Transverse colon (tissue), 4 donors: ENCODE measurements around the gene ADAMTSL4. TPM values are rescaled to one million over a fixed set of nuclear protein-coding genes. Genes with fewer than 3 reads are reported as not detected.

Experiments
- DNase-seq: peaks from one replicate; pipeline ENCODE4 v3.0.0-alpha.2; 2019
- H3K27ac ChIP-seq, 4 donors: fragments of 200-600 bp; sonication (generic); 2 replicates each; pipeline ENCODE4 v1.5.1; 2016 to 2018; ENCODE audit warnings: inconsistent platforms in 4 of 4
- H3K27me3 ChIP-seq: fragments of 200-600 bp; sonication (generic); 2 replicates; pipeline ENCODE4 v1.5.1; 2017; ENCODE audit warnings: inconsistent platforms
- H3K36me3 ChIP-seq, 4 donors: fragments of 200-600 bp; sonication (generic); 2 replicates each; pipeline ENCODE4 v1.5.1; 2017 to 2019; ENCODE audit warnings: inconsistent platforms in 4 of 4
- H3K4me1 ChIP-seq, 4 donors: fragments of 200-600 bp; sonication (generic); 2 replicates each; pipeline ENCODE4 v1.5.1; 2017 to 2020; ENCODE audit warnings: inconsistent platforms in 4 of 4
- H3K4me3 ChIP-seq, 4 donors: fragments of 200-600 bp; sonication (generic); 1 replicate in 1 of 4; 2 replicates in 3 of 4; pipeline versions ENCODE4 v1.5.1 to v1.6.1; 2017 to 2019; ENCODE audit warnings: inconsistent platforms in 4 of 4
- H3K9me3 ChIP-seq, 2 donors: fragments of 200-600 bp; sonication (generic); 2 replicates each; pipeline ENCODE4 v1.5.1; 2017 to 2019; ENCODE audit warnings: inconsistent platforms in 2 of 2
- CTCF ChIP-seq, 5 experiments: fragments of 200-600 bp in 3 of 5; fragments of 450-650 bp in 2 of 5; sonication (generic) in 3 of 5; IDR thresholded peaks; 1 replicate in 2 of 5; 2 replicates in 3 of 5; pipeline ENCODE4 v1.5.1; 2016 to 2017; ENCODE audit warnings: antibody characterized with exemption in 5 of 5, inconsistent platforms in 3 of 5, mild to moderate bottlenecking in 2 of 5, moderate library complexity in 1 of 5
- EP300 ChIP-seq: sonication (generic); formaldehyde crosslinking; IDR thresholded peaks from one replicate; pipeline ENCODE4 v1.6.1; 2017; ENCODE audit warnings: antibody characterized with exemption, low read depth
- POLR2A ChIP-seq: fragments of 450-650 bp; IDR thresholded peaks from one replicate; pipeline ENCODE4 v1.6.1; 2016; ENCODE audit warnings: antibody characterized with exemption, mild to moderate bottlenecking, moderate library complexity
- POLR2AphosphoS5 ChIP-seq, 3 donors: sonication (generic); formaldehyde crosslinking; IDR thresholded peaks; one replicate each; pipeline ENCODE4 v1.6.1; 2016; ENCODE audit warnings: antibody characterized with exemption in 3 of 3
- whole genome bisulfite sequencing, 2 donors: methylation state at CpG; one replicate each; pipeline ENCODE4 v1.1.5; 2018; ENCODE audit warnings: low coverage in 1 of 2; 5-methylcytosine and 5-hydroxymethylcytosine counted together
- in situ Hi-C, 4 donors: fragments of 200-750 bp; cut with MboI; loops; one replicate each; pipeline versions ENCODE4 v1.15.0 to v1.15.1; 2017; ENCODE audit warnings: low sequenced_read_pairs in 3 of 4, low pct_ligation_motif_present in 1 of 4, low pct_unique_long_range_greater_than_20kb in 1 of 4
- intact Hi-C: fragments of 100-400 bp; cut with DNase I; formaldehyde crosslinking; loops from one replicate; pipeline ENCODE4 v1.15.1; 2023; ENCODE audit warnings: low total_unique reads
- total RNA-seq, 4 donors: library from RNA; depleted of rRNA; stranded (reverse); fragments of >200 nt; gene quantifications; one replicate each; pipeline ENCODE4 v1.1.0, GENCODE V29; 2016

The ADAMTSL4 gene
- total RNA-seq, 4 donors from 2014 or later: 7.2 to 26.2 (median 16.3) TPM

- no peaks in the 10 kb centered on the region for H3K36me3 ChIP-seq
- no peaks in the 10 kb centered on the region for H3K9me3 ChIP-seq
- DNase-seq: no peak
- in situ Hi-C loops: loop anchor here in 3 of 4 donors (10.0 kb wide), 2 partner anchors 51 to 71 kb away; partner anchors contain the start of gene TARS2 (in 1 of the 3)
- no peak overlapping the region for H3K4me3 ChIP-seq
- H3K27ac ChIP-seq: no peak overlapping the region
- no peak for TF ChIP-seq POLR2AphosphoS5 (IDR thresholded peaks at IDR 0.05)
- TF ChIP-seq CTCF (IDR thresholded peaks at IDR 0.05): no peak
- TF ChIP-seq EP300: no peak
- TF ChIP-seq POLR2A: no peak
- H3K27me3 ChIP-seq: no peaks in the 10 kb centered on the region
- intact Hi-C loops: loop anchor here (10.0 kb wide), 1 partner anchor 51 kb away; the partner anchor contains the start of gene TARS2
- H3K4me1 ChIP-seq: peaks cover 0 to 43% (median 20%) of the 10 kb centered on the region in 4 donors
- 91 to 93% methylated on average over 3 to 14 of the region's 14 CpGs for WGBS, 2 donors
Observed at GRCh38 chr1:150535511-150536287, 13.5 kb upstream of the ADAMTSL4 start.

DNA sequence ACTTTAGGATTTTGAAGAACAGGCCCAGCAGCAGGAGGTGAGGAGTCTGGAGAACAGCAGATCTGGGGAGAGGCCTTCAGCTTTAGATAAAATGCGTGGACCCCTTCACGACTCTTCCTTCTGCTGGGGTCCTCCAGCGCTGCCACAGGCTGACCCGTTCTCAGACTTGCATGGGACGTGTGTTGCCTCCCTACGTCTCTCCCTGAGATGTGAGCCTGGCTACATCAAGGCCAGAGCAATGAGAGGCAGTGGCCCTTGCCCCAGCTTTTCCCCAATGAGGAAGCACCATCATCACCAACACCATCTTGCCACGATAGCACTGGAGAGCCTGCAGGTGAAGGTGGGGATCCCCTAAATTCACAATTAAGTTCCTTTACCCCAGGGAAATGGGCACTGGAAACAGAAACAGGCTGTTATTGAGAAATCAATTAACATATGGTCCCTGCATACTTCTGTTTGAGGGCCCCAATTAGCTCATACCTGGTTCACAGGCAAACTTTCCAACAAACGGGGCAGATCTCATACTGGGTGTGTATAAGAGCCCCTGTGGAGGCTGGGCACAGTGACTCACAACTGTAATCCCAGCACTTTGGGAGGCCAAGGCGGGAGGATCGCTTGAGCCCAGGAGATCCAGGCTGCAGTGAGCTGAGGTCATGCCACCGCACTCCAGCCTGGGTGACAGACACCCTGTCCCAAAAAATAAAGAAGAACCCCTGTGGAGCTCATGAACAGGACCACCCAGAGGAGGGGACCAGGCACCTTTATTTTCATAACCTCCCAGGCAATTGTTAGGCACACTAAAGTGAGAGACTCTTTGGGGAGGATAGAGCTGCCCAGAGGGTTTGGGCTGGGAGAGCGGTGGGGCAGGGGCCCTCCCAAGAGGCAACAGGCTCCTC, 12.1 kb upstream of the ADAMTSL4 start:
- peak overlapping the region in 2 of 4 donors; percentile 66 to 67 for H3K27ac ChIP-seq
- H3K4me3 ChIP-seq: no peak overlapping the region
- H3K4me1 ChIP-seq: peaks cover 0 to 32% (median 14%) of the 10 kb centered on the region in 4 donors
- no peaks in the 10 kb centered on the region for H3K9me3 ChIP-seq
- in situ Hi-C loops (loop anchor here in 3 of 4 donors (10.0 kb wide), 2 partner anchors 52 to 72 kb away; partner anchors contain the start of gene TARS2 (in 1 of the 3)), intact Hi-C loops (loop anchor here (10.0 kb wide), 1 partner anchor 52 kb away; the partner anchor contains the start of gene TARS2)
- H3K27me3 ChIP-seq: no peaks in the 10 kb centered on the region
- TF ChIP-seq CTCF (IDR thresholded peaks at IDR 0.05) (no peak), POLR2A (no peak), POLR2AphosphoS5 (IDR thresholded peaks at IDR 0.05) (no peak)
- no peak for DNase-seq
- WGBS, 2 donors: 89% methylated on average over 12 of the region's 12 CpGs; no CpG with 5 or more reads in 1 of the 2 donors
- no peaks in the 10 kb centered on the region for H3K36me3 ChIP-seq

- no peak for DNase-seq
Observed at GRCh38 chr1:150537732-150538684, 11.2 kb upstream of the ADAMTSL4 start.

More at GRCh38 chr1:150537732-150538684, 11.2 kb upstream of the ADAMTSL4 start:
- intact Hi-C loops: loop anchor here (10.0 kb wide), 1 partner anchor 53 kb away; the partner anchor contains the start of gene TARS2
- Histone ChIP-seq H3K36me3 (no peaks in the 10 kb centered on the region), H3K27ac (peak overlapping the region in 2 of 4 donors; percentile 66 to 67), H3K27me3 (no peaks in the 10 kb centered on the region), H3K4me1 (peaks cover 0 to 23% (median 6%) of the 10 kb centered on the region in 4 donors), H3K9me3 (no peaks in the 10 kb centered on the region), H3K4me3 (no peak overlapping the region)
- in situ Hi-C loops: loop anchor here in 3 of 4 donors (10.0 kb wide), 2 partner anchors 53 to 73 kb away; partner anchors contain the start of gene TARS2 (in 1 of the 3)
- 84 to 100% methylated on average over 1 to 17 of the region's 17 CpGs for WGBS, 2 donors
- no peak for TF ChIP-seq EP300
